Measurements from ENCODE around the gene ARHGEF19.
"Not testable (repeated sequence)": the region's sequence is repeated elsewhere in the genome, so short reads cannot be mapped to it uniquely, and the experiment has no call there.

ARHGEF19 gene

GRCh38 chr1:16202281-16203210, 9.9 kb downstream of the ARHGEF19 start:
- DNase-seq: no peak

- no peak for DNase-seq
Measured at GRCh38 chr1:16199700-16200099, 12.8 kb downstream of the ARHGEF19 start.

DNA sequence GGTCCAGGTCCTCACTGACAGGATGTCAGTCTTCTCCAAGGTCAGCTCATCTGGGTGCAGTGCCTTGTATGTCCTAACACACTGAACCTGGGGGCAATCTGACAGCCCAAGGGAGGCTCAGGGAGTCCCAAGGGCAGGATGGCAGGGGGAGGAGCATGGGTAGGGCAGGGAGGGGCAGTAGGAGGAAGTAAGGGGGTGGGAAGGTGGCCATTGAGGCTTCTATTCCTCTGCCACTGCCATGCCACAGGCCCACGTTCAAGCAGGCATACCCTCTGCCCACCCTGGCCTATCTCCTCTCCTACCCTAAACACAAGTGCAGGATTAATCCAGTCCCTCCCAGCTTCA, 13.3 kb downstream of the ARHGEF19 start:
- DNase-seq: no peak

DNA sequence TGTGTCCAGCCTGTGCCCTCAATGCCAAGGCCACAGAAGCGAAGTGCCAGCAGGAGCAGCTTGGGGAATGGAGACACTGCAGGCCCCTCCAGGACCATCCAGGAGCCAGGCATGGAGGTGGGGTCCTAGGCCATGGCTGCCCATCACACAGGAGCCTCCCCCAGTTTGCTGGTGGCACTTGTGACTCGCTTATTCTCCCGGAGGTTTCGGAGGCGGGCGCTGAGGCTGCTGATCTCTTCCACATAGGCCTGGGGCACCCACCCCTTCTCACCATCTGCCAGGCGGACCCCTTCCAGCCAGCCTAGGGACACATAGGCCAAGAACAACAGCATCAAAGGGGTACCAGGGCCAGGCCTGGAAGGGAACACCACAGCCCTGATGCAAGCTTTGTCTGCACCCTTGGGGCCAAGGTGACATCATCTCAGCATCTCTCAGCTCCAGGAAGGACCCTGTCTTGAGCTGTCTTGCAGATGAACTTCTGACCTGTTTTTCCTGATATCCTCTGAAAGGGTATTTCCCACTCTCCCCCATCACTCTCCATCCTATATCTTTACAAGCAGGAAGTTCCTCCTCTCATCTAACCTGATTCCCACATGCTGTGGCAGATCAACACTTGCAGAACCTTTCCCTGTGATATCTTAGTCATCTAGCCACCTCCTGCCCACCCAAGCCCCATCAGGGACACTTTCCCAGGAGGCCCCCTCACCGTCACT, 13.9 kb downstream of the ARHGEF19 start:
- no peak for DNase-seq

DNA sequence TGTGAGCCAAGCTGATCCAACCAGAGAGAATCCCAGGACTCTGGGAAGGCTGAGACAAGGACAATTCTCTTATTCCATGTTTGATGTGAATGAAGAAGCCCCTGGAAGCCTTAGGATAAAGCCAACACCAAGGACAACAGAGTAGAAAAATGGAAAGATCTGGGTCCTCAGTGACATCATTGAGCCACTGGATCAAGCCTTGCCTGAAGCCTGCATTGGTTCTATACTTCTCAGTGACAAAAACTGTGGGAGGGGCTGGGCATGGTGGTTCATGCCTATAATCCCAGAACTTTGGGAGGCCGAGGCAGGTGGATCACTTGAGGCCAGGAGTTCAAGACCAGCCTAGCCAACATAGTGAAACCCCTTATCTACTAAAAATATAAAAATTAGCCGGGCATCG, 15.6 kb downstream of the ARHGEF19 start:
- no peak for DNase-seq

GRCh38 chr1:16196139-16196538, 16.3 kb downstream of the ARHGEF19 start:
- not testable (repeated sequence) for DNase-seq

GRCh38 chr1:16195518-16195905, 16.9 kb downstream of the ARHGEF19 start:
- no peak for DNase-seq

GRCh38 chr1:16191916-16192546, 20.4 kb downstream of the ARHGEF19 start:
- no peak for DNase-seq

DNA sequence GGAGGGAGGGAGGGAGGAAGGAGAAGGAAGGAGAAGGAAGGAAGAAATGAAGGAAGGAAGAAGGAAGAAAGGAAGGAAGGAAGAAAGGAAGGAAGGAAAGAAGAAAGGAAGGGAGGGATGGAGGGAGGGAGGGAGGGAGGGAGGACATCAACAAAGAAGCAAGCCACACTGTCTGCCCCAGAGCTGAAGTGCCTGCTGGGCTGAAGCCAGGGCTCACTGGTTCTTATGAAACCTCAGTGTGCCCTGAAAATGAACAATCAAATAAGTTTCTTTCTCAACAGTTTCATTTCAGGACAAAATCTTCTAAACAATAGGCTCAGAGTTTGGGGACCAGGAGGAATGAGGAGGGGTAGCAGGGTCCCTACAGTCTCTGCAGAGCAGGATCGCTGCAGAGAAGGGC, 21.1 kb downstream of the ARHGEF19 start:
- DNase-seq: no peak

DNA sequence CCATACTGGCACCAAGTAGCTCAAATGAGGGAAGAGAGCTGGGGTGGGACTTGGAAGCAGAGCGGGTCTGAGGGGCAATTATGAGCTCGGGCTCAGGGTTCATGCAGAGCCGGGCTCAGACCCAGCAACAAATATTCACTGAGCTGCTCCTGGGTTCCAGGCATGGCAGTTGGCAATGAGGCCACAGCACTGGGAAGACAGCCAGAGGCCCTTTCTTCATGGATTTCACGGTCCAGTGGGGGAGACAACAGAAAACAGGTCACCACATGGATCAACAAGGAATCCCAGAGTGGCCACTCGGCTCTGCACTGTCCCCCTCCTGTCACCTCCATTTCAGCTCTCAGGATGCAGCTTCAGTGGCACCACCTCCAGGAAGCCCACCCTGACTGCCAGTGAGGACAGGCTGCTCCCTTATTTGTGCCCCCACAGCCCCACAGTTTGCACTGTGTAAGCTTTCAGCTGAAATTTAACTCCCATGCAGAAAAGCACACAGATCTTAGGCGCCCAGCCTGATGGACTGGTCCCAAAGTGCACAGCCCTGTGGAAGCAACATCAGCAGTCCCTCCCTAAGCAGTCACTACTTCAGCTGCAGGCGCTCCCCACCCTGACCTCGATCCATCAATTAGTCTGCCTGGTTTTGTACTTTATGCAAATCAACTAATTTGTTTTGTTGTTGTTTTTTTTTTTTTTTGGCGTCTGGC, 22.4 kb downstream of the ARHGEF19 start:
- no peak for DNase-seq

DNA sequence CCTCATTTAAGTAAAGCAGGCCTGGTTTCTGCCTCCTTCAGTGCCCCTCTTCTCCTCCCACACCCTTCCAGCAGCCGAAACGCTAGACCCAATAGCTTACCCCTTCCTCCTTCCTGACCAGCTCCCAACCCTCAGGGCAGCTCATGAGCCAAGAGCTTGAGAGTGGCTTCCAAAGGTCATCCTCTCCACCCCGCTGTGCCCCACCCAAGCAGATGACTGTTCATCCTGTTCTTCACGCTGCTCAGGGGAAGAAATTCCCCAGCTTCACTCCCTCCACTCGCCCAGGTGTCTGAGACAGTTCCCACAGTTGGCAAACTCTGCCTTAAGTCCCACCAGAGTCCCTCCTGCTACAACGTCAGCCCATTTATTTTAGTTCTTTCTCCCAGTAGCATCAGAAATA, 23.4 kb downstream of the ARHGEF19 start:
- no peak for DNase-seq

GRCh38 chr1:16187748-16188401, 24.6 kb downstream of the ARHGEF19 start:
- peak; percentile 92 for DNase-seq

GRCh38 chr1:16186655-16187235, 25.7 kb downstream of the ARHGEF19 start:
- DNase-seq: no peak

GRCh38 chr1:16184557-16185303, 27.7 kb downstream of the ARHGEF19 start:
- no peak for DNase-seq

- DNase-seq: no peak
Measured at GRCh38 chr1:16183765-16184556, 28.5 kb downstream of the ARHGEF19 start.

GRCh38 chr1:16183179-16183578, 29.3 kb downstream of the ARHGEF19 start:
- DNase-seq: no peak

- DNase-seq: no peak
Measured at GRCh38 chr1:16181887-16182719, 30.3 kb downstream of the ARHGEF19 start.

DNA sequence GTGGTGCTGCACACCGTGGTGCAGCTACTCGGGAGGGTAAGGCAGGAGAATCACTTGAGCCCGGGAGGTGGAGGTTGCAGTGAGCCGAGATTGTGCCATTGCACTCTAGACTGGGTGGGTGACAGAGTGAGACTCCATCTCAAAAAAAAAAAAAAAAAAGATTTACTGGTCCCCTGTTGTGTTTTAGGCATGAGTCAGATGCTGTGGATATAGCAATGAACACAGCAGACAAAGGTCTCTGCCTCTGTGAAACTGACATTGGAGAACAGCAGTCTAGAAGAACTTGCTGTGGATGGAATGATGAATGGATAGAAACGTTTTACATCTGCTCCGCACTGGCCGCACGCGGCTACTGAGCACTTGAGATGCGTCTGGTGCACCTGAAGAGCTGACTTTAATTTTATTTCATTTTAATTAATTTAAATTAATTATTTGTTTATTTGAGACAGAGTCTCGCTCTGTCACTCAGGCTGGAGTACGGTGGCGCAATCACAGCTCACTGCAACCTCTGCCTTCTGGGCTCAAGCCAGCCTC, 32.1 kb downstream of the ARHGEF19 start:
- DNase-seq: no peak
